ENCODE measurements around the gene PRTFDC1. TPM values are rescaled to one million over a fixed set of nuclear protein-coding genes. Genes with fewer than 3 reads are reported as not detected.

The PRTFDC1 gene
- total RNA-seq, 1 experiment from 2014 or later, result not detected

DNA sequence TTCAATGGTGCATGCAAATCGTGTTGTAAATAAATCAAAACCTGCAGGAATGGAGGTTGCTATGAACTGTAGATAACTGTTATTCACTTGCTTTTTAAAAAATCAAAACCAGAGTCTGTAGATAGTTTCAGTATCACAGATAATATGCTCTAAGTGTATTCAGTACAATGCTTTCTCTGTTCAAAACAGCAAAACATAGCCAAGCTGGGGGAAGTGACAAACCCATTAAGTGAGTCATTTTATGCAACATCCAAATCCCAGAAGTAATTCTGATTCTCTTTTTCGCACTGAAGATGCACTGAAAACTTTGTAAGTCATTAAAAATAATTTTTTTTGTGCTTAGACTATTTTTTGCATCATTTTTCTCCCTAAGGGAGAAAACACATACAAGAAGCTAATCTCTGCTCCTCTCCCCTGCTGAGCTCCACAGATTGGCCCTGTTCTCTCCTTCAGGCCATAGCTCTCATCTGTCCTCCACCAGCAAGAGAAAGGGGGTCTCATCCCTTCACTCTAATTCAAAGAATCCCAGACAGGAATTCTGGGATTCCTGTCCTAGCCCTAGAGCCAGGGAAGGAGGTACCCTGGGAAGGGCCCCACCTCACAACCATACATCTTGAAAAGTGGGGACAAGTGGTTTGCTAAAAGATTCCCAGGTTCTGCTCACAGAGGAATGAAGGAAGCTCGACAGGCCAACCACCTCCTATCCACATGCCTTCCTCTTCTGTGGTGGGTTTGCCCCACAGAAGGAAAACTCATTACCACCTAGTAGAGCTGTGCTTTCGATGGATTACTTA, 4.9 kb downstream of the PRTFDC1 start:
- no peak for DNase-seq (ENCODE audit: low read depth, low spot score)
- intact Hi-C loops (cut with micrococcal nuclease), result no loop called here
- Histone ChIP-seq H3K4me2 (ENCODE audit: low read length) (no peak overlapping the region), H3K9me3 (ENCODE audit: control insufficient read depth in 1 of 2, insufficient read depth in 1 of 2, low read depth in 1 of 2, low read length in 2 of 2) (no peaks in the 10 kb centered on the region), H2AFZ (ENCODE audit: low read depth, low read length, poor library complexity, severe bottlenecking) (no peak overlapping the region), H3K27me3 (ENCODE audit: insufficient read depth, low read length) (no peaks in the 10 kb centered on the region), H3K27ac (ENCODE audit: low read depth, low read length) (no peak overlapping the region), H3K4me3 (replicated peaks in 1 of 2; ENCODE audit: low read depth in 1 of 2, low read length in 2 of 2) (no peak overlapping the region), H4K20me1 (ENCODE audit: insufficient read depth) (no peaks in the 10 kb centered on the region), H3K36me3 (ENCODE audit: control insufficient read depth in 1 of 2, insufficient read depth in 2 of 2, low read length in 2 of 2) (no peaks in the 10 kb centered on the region), H3K79me2 (ENCODE audit: insufficient read depth, low read length) (no peaks in the 10 kb centered on the region), H3K4me1 (ENCODE audit: control insufficient read depth in 1 of 2, insufficient read depth in 2 of 2, low read length in 2 of 2) (peaks cover 9 to 25% of the 10 kb centered on the region in 2 experiments; a peak in 3 of 4 replicates), H3K9ac (ENCODE audit: low read length) (no peak overlapping the region), H3K9me2 (ENCODE audit: insufficient read depth) (no peaks in the 10 kb centered on the region)
- CTCF ChIA-PET, result no interaction called here
- BruUV-seq (replicated peaks), result no TSS peak
- ATAC-seq, result no peak
- POLR2A ChIA-PET, result interaction anchor here (0.6 kb wide), 1 partner anchor 201 kb away, joined by 3 read pairs; no protein-coding TSS in a partner anchor
- RAD21 ChIA-PET (ENCODE audit: low non-redundant PET in 1 of 2, low total read pairs in 2 of 2, uncharacterized antibody in 2 of 2, unreplicated experiment in 2 of 2), result no interaction called here
- TF ChIP-seq ZFX (IDR thresholded peaks at IDR 0.05) (no peak), ELF1 (IDR thresholded peaks at IDR 0.05; ENCODE audit: borderline replicate concordance, low read depth) (no peak), FOSL1 (IDR thresholded peaks at IDR 0.05; ENCODE audit: low read depth) (no peak), RAD21 (IDR thresholded peaks at IDR 0.05; ENCODE audit: low read depth) (no peak), TCF7L2 (IDR thresholded peaks at IDR 0.05; ENCODE audit: borderline replicate concordance, extremely low read depth, insufficient read depth, insufficient read length) (no peak), ATF3 (IDR thresholded peaks at IDR 0.05) (no peak), EGR1 (IDR thresholded peaks at IDR 0.05; ENCODE audit: low read depth) (no peak)
- TF ChIP-seq, protein P1, sequence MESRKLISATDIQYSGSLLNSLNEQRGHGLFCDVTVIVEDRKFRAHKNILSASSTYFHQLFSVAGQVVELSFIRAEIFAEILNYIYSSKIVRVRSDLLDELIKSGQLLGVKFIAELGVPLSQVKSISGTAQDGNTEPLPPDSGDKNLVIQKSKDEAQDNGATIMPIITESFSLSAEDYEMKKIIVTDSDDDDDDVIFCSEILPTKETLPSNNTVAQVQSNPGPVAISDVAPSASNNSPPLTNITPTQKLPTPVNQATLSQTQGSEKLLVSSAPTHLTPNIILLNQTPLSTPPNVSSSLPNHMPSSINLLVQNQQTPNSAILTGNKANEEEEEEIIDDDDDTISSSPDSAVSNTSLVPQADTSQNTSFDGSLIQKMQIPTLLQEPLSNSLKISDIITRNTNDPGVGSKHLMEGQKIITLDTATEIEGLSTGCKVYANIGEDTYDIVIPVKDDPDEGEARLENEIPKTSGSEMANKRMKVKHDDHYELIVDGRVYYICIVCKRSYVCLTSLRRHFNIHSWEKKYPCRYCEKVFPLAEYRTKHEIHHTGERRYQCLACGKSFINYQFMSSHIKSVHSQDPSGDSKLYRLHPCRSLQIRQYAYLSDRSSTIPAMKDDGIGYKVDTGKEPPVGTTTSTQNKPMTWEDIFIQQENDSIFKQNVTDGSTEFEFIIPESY (IDR thresholded peaks at IDR 0.05; ENCODE audit: extremely low read depth, insufficient replicate concordance, low read length), result no peak

Data from HCT116 (cell line).